HFFc6 (cell line): ENCODE data around the gene SEC22A. TPM values are rescaled to one million over a fixed set of nuclear protein-coding genes. Genes with fewer than 3 reads are reported as not detected.

ENCODE experiments used
- DNase-seq: peaks from one replicate; pipeline ENCODE4 v3.0.0-alpha.2; 2018
- H3K27ac Mint-ChIP-seq: 2 replicates; pipeline ENCODE4 v1.8.0; 2020; ENCODE audit warnings: mild to moderate bottlenecking, mixed read lengths
- H3K27me3 Mint-ChIP-seq: 2 replicates; pipeline ENCODE4 v1.8.0; 2021; ENCODE audit warnings: mild to moderate bottlenecking, moderate library complexity, mixed read lengths; ENCODE audit not compliant: insufficient read depth
- H3K36me3 Mint-ChIP-seq: 2 replicates; pipeline ENCODE4 v1.8.0; 2021; ENCODE audit warnings: low read depth, mixed read lengths
- H3K4me1 Mint-ChIP-seq: 2 replicates; pipeline ENCODE4 v1.8.0; 2020; ENCODE audit warnings: low read depth, mixed read lengths
- H3K4me3 Mint-ChIP-seq: 2 replicates; pipeline ENCODE4 v1.8.0; 2020; ENCODE audit warnings: mild to moderate bottlenecking, moderate library complexity, mixed read lengths
- H3K9me3 Mint-ChIP-seq: 2 replicates; pipeline ENCODE4 v1.8.0; 2020; ENCODE audit warnings: mild to moderate bottlenecking, mixed read lengths
- CTCF ChIP-seq: fragments of 200-600 bp; sonication (generic); IDR thresholded peaks from 2 replicates; pipeline ENCODE4 v1.5.0; 2021; ENCODE audit warnings: antibody characterized with exemption, mild to moderate bottlenecking
- total RNA-seq, 6 experiments: library from RNA; stranded (reverse); fragmentation: NEBNext Ultra II Directional; extraction: Animal tissue kit (Norgen Biotek cat#: 25700); gene quantifications; 2 replicates in 1 of 6; 3 replicates in 5 of 6; pipeline ENCODE4 v1.2.3, GENCODE V29; 2021

The SEC22A gene
- total RNA-seq, 6 experiments from 2014 or later: 13.7 to 20.8 (median 18.0) TPM

- TF ChIP-seq CTCF: no peak
- H3K27ac Mint-ChIP-seq: no peak overlapping the region
- no peaks in the 10 kb centered on the region for H3K4me1 Mint-ChIP-seq
- H3K9me3 Mint-ChIP-seq: no peaks in the 10 kb centered on the region
- no peak overlapping the region for H3K4me3 Mint-ChIP-seq
- peaks cover 8% of the 10 kb centered on the region; the same call in 1 of the 2 replicates for H3K36me3 Mint-ChIP-seq
- H3K27me3 Mint-ChIP-seq: no peaks in the 10 kb centered on the region
- DNase-seq: no peak
Measured at GRCh38 chr3:123246866-123247265, 45.1 kb downstream of the SEC22A start.

GRCh38 chr3:123256256-123256655, 54.5 kb downstream of the SEC22A start:
- no peak for DNase-seq
- Mint-ChIP-seq H3K4me1 (peaks cover 8% of the 10 kb centered on the region), H3K27ac (no peak overlapping the region), H3K27me3 (no peaks in the 10 kb centered on the region), H3K4me3 (no peak overlapping the region), H3K9me3 (no peaks in the 10 kb centered on the region), H3K36me3 (no peaks in the 10 kb centered on the region)
- no peak for TF ChIP-seq CTCF

GRCh38 chr3:123258359-123258758, 56.6 kb downstream of the SEC22A start:
- no peaks in the 10 kb centered on the region for H3K36me3 Mint-ChIP-seq
- no peaks in the 10 kb centered on the region for H3K9me3 Mint-ChIP-seq
- no peak for TF ChIP-seq CTCF
- peaks cover 8% of the 10 kb centered on the region for H3K4me1 Mint-ChIP-seq
- H3K27me3 Mint-ChIP-seq: no peaks in the 10 kb centered on the region
- H3K4me3 Mint-ChIP-seq: no peak overlapping the region
- no peak for DNase-seq
- peak overlapping the region; percentile 18; the same call in 1 of the 2 replicates for H3K27ac Mint-ChIP-seq

GRCh38 chr3:123258811-123259420, 57.2 kb downstream of the SEC22A start:
- Mint-ChIP-seq H3K36me3 (no peaks in the 10 kb centered on the region), H3K4me1 (peaks cover 8% of the 10 kb centered on the region), H3K27me3 (no peaks in the 10 kb centered on the region), H3K27ac (peak overlapping the region; percentile 18; the same call in 1 of the 2 replicates), H3K9me3 (no peaks in the 10 kb centered on the region), H3K4me3 (no peak overlapping the region)
- DNase-seq: peak; percentile 69
- peak; percentile 86 for TF ChIP-seq CTCF

GRCh38 chr3:123261666-123262065, 59.9 kb downstream of the SEC22A start:
- Mint-ChIP-seq H3K4me3 (no peak overlapping the region), H3K27me3 (no peaks in the 10 kb centered on the region), H3K4me1 (peaks cover 8% of the 10 kb centered on the region), H3K36me3 (0 out of 2 replicates have a peak, but pooled peaks cover 8% of the 10 kb centered on the region), H3K9me3 (no peaks in the 10 kb centered on the region), H3K27ac (no peak overlapping the region)
- TF ChIP-seq CTCF: no peak
- no peak for DNase-seq
